ENCODE data around the gene AMOTL1. TPM values are rescaled to one million over a fixed set of nuclear protein-coding genes. Genes with fewer than 3 reads are reported as not detected.

AMOTL1 gene
- total RNA-seq, 1 experiment from 2014 or later = 8.7 TPM

GRCh38 chr11:94858012-94858705 is 90.0 kb downstream of the AMOTL1 start:
- in situ Hi-C loops (cut with HindIII; ENCODE audit: low pct_unique_long_range_greater_than_20kb, low sequenced_read_pairs) = no loop called here
- no peak for DNase-seq (ENCODE audit: low read depth)

DNA sequence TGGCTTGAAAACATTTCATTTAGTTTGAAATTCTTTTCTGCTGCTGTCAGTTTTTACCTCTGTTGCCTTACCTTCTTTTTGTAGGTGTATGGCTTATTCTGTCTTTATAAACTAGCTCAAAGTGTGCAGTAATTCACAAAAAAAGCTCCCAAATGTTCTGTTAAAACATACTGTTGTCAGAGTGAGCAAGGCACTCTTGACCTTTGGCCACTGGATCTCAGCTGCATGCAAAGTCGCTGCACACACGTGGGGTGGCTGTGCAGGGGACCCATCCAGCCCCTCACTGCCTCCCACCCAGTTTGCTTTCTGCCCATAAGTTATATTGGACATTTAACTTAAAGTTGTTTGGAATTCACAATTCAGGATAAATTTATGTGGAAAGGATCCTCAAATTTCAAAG is 92.2 kb downstream of the AMOTL1 start:
- in situ Hi-C loops (cut with HindIII; ENCODE audit: low pct_unique_long_range_greater_than_20kb, low sequenced_read_pairs) = no loop called here
- no peak for DNase-seq (ENCODE audit: low read depth)

GRCh38 chr11:94861306-94861845 is 93.2 kb downstream of the AMOTL1 start:
- no peak for DNase-seq (ENCODE audit: low read depth)
- in situ Hi-C loops (cut with HindIII; ENCODE audit: low pct_unique_long_range_greater_than_20kb, low sequenced_read_pairs) = no loop called here

DNA sequence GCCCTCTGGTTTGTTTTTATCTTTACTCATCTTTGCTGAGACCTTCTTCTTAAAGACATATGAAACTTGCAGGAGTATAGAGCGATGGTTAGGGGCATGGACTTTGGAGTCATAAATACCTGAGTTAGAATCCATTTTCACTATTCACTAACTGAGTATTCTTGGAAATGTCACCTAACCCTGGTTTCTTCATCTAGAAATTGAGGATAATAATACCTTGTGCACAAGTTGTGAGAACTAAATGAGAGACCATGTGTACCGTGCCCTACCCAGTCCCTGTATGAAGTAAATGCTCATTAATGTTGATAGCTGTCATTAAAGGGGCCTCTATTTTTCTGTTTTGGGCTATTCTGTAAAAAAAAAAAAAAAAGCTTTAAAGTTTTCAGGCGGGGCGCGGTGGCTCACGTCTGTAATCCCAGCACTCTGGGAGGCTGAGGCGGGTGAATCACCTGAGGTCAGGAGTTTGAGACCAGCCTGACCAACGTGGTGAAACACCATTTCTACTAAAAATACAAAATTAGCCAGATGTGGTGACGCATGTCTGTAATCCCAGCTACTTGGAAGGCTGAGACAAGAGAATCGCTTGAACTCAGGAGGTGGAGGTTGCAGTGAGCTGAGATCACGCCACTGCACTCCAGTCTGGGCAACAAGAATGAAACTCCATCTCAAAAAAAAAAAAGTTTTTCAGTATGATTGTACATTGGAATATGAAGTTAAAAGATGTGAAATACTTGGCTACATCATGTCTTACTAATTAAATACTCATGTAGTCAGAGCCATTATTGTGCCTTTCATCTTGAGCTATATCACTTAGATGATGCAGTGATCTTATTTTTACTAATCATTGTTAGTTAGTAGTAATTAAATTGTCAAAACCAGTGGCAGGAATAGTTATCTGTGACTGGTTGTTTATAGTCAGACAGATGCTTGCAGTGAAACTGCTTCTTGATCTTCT is 95.0 kb downstream of the AMOTL1 start:
- in situ Hi-C loops (cut with HindIII; ENCODE audit: low pct_unique_long_range_greater_than_20kb, low sequenced_read_pairs) = no loop called here
- DNase-seq (ENCODE audit: low read depth) = no peak

GRCh38 chr11:94864506-94865045 is 96.4 kb downstream of the AMOTL1 start:
- in situ Hi-C loops (cut with HindIII; ENCODE audit: low pct_unique_long_range_greater_than_20kb, low sequenced_read_pairs) = no loop called here
- no peak for DNase-seq (ENCODE audit: low read depth)

GRCh38 chr11:94866231-94866822 is 98.2 kb downstream of the AMOTL1 start:
- no peak for DNase-seq (ENCODE audit: low read depth)
- in situ Hi-C loops (cut with HindIII; ENCODE audit: low pct_unique_long_range_greater_than_20kb, low sequenced_read_pairs) = no loop called here

GRCh38 chr11:94866936-94867795 is 99.0 kb downstream of the AMOTL1 start:
- DNase-seq (ENCODE audit: low read depth) = no peak
- in situ Hi-C loops (cut with HindIII; ENCODE audit: low pct_unique_long_range_greater_than_20kb, low sequenced_read_pairs) = no loop called here

DNA sequence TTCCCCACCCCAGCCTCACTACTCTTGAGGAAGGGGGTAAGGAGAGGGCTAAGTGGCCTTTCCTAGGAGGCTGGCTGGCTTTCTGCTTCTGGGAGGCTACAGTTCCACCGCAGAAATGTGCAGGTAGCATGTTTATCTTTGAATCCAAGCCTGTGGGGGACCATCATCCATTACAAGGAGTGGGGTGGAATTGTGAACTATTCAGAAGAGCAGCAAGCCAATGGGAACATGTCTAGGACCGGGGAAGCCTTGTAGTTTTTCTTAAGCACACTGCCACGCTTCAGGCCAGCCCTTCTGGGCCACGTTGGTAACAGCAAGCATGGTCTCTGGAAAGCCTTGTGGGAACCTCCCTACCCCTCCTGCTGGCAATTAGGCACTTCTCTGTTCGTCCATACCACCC is 100.3 kb downstream of the AMOTL1 start:
- no peak for DNase-seq (ENCODE audit: low read depth)
- in situ Hi-C loops (cut with HindIII; ENCODE audit: low pct_unique_long_range_greater_than_20kb, low sequenced_read_pairs) = no loop called here

DNA sequence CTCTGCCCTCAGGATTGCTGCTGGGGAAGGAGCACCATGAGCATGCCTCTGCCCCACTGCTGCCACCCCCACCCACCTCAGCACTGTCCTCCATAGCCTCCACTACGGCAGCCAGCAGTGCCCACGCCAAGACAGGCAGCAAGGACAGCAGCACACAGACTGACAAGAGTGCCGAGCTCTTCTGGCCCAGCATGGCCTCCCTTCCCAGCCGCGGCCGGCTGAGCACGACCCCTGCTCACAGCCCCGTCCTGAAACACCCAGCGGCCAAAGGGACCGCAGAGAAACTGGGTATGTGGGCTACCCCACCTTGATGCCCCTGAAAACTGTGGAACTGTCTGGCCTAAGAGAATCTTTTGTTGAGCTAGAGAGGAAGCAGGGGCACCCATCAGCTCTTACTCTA is 101.0 kb downstream of the AMOTL1 start:
- in situ Hi-C loops (cut with HindIII; ENCODE audit: low pct_unique_long_range_greater_than_20kb, low sequenced_read_pairs) = no loop called here
- no peak for DNase-seq (ENCODE audit: low read depth)

DNA sequence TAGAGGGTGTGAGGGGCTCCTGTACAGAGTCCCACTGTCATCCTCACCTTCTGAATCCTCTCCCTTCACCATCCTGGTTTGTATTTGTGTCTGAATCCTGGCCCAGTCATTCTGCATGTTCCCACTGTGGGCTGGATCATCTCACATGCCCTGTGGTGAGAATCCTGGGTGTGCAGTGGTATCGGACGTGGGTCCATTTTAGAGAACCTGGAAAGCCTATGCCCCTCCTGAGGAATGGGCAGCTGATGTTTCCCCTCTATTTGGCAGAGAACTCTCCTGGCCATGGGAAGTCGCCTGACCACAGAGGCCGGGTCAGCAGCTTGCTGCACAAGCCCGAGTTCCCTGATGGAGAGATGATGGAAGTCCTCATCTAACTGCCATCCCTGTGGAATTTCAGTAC is 102.3 kb downstream of the AMOTL1 start:
- in situ Hi-C loops (cut with HindIII; ENCODE audit: low pct_unique_long_range_greater_than_20kb, low sequenced_read_pairs) = no loop called here

DNA sequence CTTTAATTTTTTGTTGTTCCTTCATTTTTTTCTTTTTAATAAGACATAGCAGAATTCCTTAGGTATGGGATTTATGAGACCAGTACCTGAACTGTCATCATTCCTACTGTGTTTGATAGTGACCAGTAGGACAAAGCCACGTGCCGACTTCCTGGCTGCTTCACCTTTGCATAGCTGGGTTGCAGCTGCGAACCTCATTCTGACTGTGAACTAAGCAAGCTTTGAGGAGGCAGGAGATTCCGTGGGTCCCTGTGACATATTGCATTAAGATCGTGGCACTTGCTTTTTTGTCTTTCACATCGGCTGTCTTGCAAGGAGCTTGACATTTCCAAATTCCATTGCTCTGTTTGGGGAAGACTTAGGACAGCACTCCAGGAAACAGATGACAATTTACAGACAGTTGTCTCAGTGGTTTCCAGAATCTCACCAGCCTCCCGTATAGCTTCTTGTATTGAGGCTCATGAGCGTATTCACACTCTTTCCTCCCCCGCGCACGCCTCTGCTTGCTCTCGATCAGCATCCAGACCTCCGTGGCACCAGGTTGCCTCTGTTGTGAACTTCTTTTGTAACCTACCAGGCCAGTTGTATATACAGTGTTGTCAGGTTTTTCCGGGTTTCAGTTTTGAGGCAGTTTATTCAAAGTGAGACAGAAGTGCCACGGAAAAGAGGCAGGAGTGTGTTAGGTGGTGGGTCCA is 103.5 kb downstream of the AMOTL1 start:
- DNase-seq (ENCODE audit: low read depth) = no peak
- in situ Hi-C loops (cut with HindIII; ENCODE audit: low pct_unique_long_range_greater_than_20kb, low sequenced_read_pairs) = no loop called here

More for the DNA sequence above, 102.3 kb downstream of the AMOTL1 start:
- no peak for DNase-seq (ENCODE audit: low read depth)

GRCh38 chr11:94873916-94874540 is 105.9 kb downstream of the AMOTL1 start:
- no peak for DNase-seq (ENCODE audit: low read depth)
- in situ Hi-C loops (cut with HindIII; ENCODE audit: low pct_unique_long_range_greater_than_20kb, low sequenced_read_pairs) = no loop called here

DNA sequence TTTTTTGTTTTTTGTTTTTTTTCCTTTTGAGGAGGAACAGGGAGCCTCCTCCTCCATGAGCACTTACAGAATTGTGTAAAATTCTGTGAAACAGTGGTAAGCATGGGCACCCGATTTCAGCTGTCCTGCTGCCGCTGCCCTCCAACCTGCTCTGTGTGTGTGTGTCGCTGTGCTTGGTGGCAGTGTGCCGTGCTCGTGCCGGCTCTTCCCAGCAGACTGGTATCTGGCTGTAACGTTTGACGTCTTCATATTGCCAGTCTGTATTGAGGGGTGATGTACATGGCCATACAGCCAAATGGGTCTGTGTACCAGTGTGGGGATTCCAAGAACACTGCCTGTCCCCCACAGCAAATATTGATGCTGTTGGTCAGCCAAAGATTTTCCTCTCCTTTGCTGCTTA is 108.1 kb downstream of the AMOTL1 start:
- DNase-seq (ENCODE audit: low read depth) = no peak
- in situ Hi-C loops (cut with HindIII; ENCODE audit: low pct_unique_long_range_greater_than_20kb, low sequenced_read_pairs) = no loop called here

GRCh38 chr11:94876645-94877442 is 108.7 kb downstream of the AMOTL1 start:
- in situ Hi-C loops (cut with HindIII; ENCODE audit: low pct_unique_long_range_greater_than_20kb, low sequenced_read_pairs) = no loop called here
- peak; percentile 76 for DNase-seq (ENCODE audit: low read depth)

GRCh38 chr11:94877443-94878200 is 109.5 kb downstream of the AMOTL1 start:
- in situ Hi-C loops (cut with HindIII; ENCODE audit: low pct_unique_long_range_greater_than_20kb, low sequenced_read_pairs) = no loop called here

More at GRCh38 chr11:94877443-94878200, 109.5 kb downstream of the AMOTL1 start:
- DNase-seq (ENCODE audit: low read depth) = no peak
